Stomach (tissue), 9 donors: ENCODE measurements around the gene ZNF555. TPM values are rescaled to one million over a fixed set of nuclear protein-coding genes. Genes with fewer than 3 reads are reported as not detected.
A peak's percentile ranks its signal among the peaks of the same experiment; 100 is the strongest.

Source experiments
- DNase-seq, 2 donors: peaks; one replicate each; pipeline versions ENCODE4 v3.0.0 to v3.0.0-alpha.2; 2013 to 2019
- H3K27ac ChIP-seq, 5 donors: fragments of 200-600 bp in 4 of 5; sonication (generic) in 4 of 5; one replicate each; pipeline ENCODE4 v1.5.1; 2013 to 2019; ENCODE audit warnings: mild to moderate bottlenecking in 1 of 5, moderate library complexity in 1 of 5
- H3K27me3 ChIP-seq, 3 donors: fragments of 200-600 bp; sonication (generic); one replicate each; pipeline ENCODE4 v1.5.1; 2017 to 2019; ENCODE audit warnings: mixed run types in 1 of 3
- H3K36me3 ChIP-seq, 4 donors: fragments of 200-600 bp; sonication (generic); 1 replicate in 3 of 4; 2 replicates in 1 of 4; pipeline ENCODE4 v1.5.1; 2016 to 2019
- H3K4me1 ChIP-seq, 4 donors: fragments of 200-600 bp; sonication (generic); one replicate each; pipeline ENCODE4 v1.5.1; 2016 to 2019
- H3K4me3 ChIP-seq, 4 donors: fragments of 200-600 bp; sonication (generic) in 3 of 4; one replicate each; pipeline ENCODE4 v1.5.1; 2016 to 2019; ENCODE audit warnings: mild to moderate bottlenecking in 1 of 4
- H3K9me3 ChIP-seq, 4 donors: fragments of 200-600 bp; sonication (generic); one replicate each; pipeline ENCODE4 v1.5.1; 2016 to 2019
- CTCF ChIP-seq, 7 experiments: fragments of 450-650 bp in 4 of 7; fragments of 200-600 bp in 3 of 7; sonication (generic) in 3 of 7; IDR thresholded peaks; one replicate each; pipeline ENCODE4 v1.5.1; 2016 to 2019; ENCODE audit warnings: antibody characterized with exemption in 7 of 7, control low read depth in 2 of 7, mild to moderate bottlenecking in 1 of 7
- EP300 ChIP-seq: sonication (generic); formaldehyde crosslinking; IDR thresholded peaks from one replicate; pipeline ENCODE4 v1.6.1; 2017; ENCODE audit warnings: antibody characterized with exemption
- POLR2A ChIP-seq, 4 donors: fragments of 450-650 bp; IDR thresholded peaks; one replicate each; pipeline ENCODE4 v1.6.1; 2016; ENCODE audit warnings: antibody characterized with exemption in 4 of 4, control low read depth in 2 of 4, mild to moderate bottlenecking in 1 of 4, moderate library complexity in 1 of 4
- POLR2AphosphoS5 ChIP-seq, 3 donors: sonication (generic); formaldehyde crosslinking; IDR thresholded peaks; one replicate each; pipeline ENCODE4 v1.6.1; 2016; ENCODE audit warnings: antibody characterized with exemption in 3 of 3
- WGBS, 5 donors: extraction: QIAGEN DNeasy Blood & Tissue Kit in 3 of 5; methylation state at CpG; one replicate each; pipeline versions ENCODE4 v1.1.5 to v1.1.7; 2013 to 2018; 5-methylcytosine and 5-hydroxymethylcytosine counted together
- intact Hi-C: fragments of 100-400 bp; cut with DNase I; formaldehyde crosslinking; loops from one replicate; pipeline ENCODE4 v1.15.1; 2023; ENCODE audit warnings: low total_unique reads
- polyA plus RNA-seq, 3 donors: library from polyadenylated mRNA; stranded (reverse); fragments of 200-250 nt; gene quantifications; one replicate each; pipeline ENCODE4 v1.2.3, GENCODE V29; 2013
- total RNA-seq, 5 donors: library from RNA; depleted of rRNA; stranded (reverse); fragments of >200 nt; gene quantifications; one replicate each; pipeline versions ENCODE4 v1.1.0 to v1.2.3, GENCODE V29; 2014 to 2016
- donor health status: healthy with polysubstance abuse.
- donor health status: Bipolar disorder and iron deficiency.
- donor health status: healthy.

The ZNF555 gene
- total and polyA plus RNA-seq, 8 donors = 0.58 to 11.2 (median 2.1) TPM

- Histone ChIP-seq H3K36me3 (peaks cover 23 to 97% (median 92%) of the 10 kb centered on the region in 4 donors), H3K27ac (no peak overlapping the region), H3K9me3 (no peaks in the 10 kb centered on the region), H3K4me1 (peaks cover 0 to 3% (median 0%) of the 10 kb centered on the region in 4 donors), H3K4me3 (no peak overlapping the region), H3K27me3 (no peaks in the 10 kb centered on the region)
- intact Hi-C loops = no loop called here
- TF ChIP-seq POLR2AphosphoS5 (IDR thresholded peaks at IDR 0.05) (no peak), CTCF (IDR thresholded peaks at IDR 0.05) (no peak), POLR2A (IDR thresholded peaks at IDR 0.05) (no peak), EP300 (no peak)
- DNase-seq = no peak
- 95 to 96% (median 96%) methylated on average over 16 of the region's 16 CpGs for WGBS, 5 donors
These were observed 43.1 kb upstream of the ZNF555 start for GRCh38 chr19:2798158-2798685.

DNA sequence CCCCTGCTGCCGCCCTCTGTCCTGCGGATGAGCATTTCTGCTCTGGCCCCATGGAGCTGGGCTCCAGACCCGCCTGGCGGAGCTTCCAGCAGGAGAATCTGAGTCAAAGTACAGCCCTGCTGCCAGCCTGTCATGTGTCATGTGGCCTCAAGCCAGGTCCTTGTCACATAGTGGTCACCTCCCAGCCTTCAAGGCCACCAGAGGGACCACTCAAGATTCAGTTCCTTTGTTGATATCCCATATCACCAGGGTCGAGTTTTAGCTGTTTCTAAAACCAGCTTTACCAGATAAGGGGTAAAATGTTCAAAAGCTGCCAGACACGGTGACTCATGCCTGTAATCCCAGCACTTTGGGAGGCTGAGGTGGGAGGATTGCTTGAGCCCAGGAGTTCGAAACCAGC lies 42.5 kb upstream of the ZNF555 start:
- TF ChIP-seq CTCF (IDR thresholded peaks at IDR 0.05) = no peak
- no peak for TF ChIP-seq EP300
- TF ChIP-seq POLR2AphosphoS5 (IDR thresholded peaks at IDR 0.05) = no peak
- no peak for TF ChIP-seq POLR2A (IDR thresholded peaks at IDR 0.05)
- no peaks in the 10 kb centered on the region for H3K9me3 ChIP-seq
- DNase-seq = no peak
- peaks cover 23 to 97% (median 92%) of the 10 kb centered on the region in 4 donors for H3K36me3 ChIP-seq
- intact Hi-C loops = no loop called here
- H3K27ac ChIP-seq = no peak overlapping the region
- H3K4me3 ChIP-seq = no peak overlapping the region
- H3K4me1 ChIP-seq = peaks cover 0 to 3% (median 0%) of the 10 kb centered on the region in 4 donors
- WGBS, 5 donors = 81 to 85% (median 83%) methylated on average over 7 of the region's 7 CpGs
- H3K27me3 ChIP-seq = no peaks in the 10 kb centered on the region

GRCh38 chr19:2799273-2800020 lies 41.8 kb upstream of the ZNF555 start:
- 92 to 96% (median 95%) methylated on average over 39 to 41 of the region's 41 CpGs for WGBS, 5 donors
- Histone ChIP-seq H3K9me3 (no peaks in the 10 kb centered on the region), H3K27ac (no peak overlapping the region), H3K36me3 (peaks cover 23 to 95% (median 92%) of the 10 kb centered on the region in 4 donors), H3K27me3 (no peaks in the 10 kb centered on the region), H3K4me3 (no peak overlapping the region), H3K4me1 (peaks cover 0 to 3% (median 0%) of the 10 kb centered on the region in 4 donors)
- TF ChIP-seq EP300 (no peak), POLR2AphosphoS5 (IDR thresholded peaks at IDR 0.05) (no peak), CTCF (IDR thresholded peaks at IDR 0.05) (no peak)
- no peak for DNase-seq
- intact Hi-C loops = no loop called here

GRCh38 chr19:2800506-2800905 lies 40.8 kb upstream of the ZNF555 start:
- intact Hi-C loops = no loop called here
- no peak for DNase-seq
- H3K9me3 ChIP-seq = no peaks in the 10 kb centered on the region
- peaks cover 0 to 3% (median 0%) of the 10 kb centered on the region in 4 donors for H3K4me1 ChIP-seq
- 91 to 95% (median 94%) methylated on average over 17 to 22 of the region's 22 CpGs for WGBS, 5 donors
- H3K27ac ChIP-seq = peak overlapping the region in 1 of 5 donors; percentile 58
- H3K4me3 ChIP-seq = no peak overlapping the region
- H3K36me3 ChIP-seq = peaks cover 15 to 96% (median 90%) of the 10 kb centered on the region in 4 donors
- TF ChIP-seq POLR2A (IDR thresholded peaks at IDR 0.05) (no peak), CTCF (IDR thresholded peaks at IDR 0.05) (no peak), POLR2AphosphoS5 (IDR thresholded peaks at IDR 0.05) (no peak), EP300 (no peak)
- no peaks in the 10 kb centered on the region for H3K27me3 ChIP-seq
